ENCODE measurements around the gene RBM10. TPM values are rescaled to one million over a fixed set of nuclear protein-coding genes. Genes with fewer than 3 reads are reported as not detected.

RBM10 gene
- total RNA-seq, 1 donor from 2014 or later: 32.1 TPM

DNA sequence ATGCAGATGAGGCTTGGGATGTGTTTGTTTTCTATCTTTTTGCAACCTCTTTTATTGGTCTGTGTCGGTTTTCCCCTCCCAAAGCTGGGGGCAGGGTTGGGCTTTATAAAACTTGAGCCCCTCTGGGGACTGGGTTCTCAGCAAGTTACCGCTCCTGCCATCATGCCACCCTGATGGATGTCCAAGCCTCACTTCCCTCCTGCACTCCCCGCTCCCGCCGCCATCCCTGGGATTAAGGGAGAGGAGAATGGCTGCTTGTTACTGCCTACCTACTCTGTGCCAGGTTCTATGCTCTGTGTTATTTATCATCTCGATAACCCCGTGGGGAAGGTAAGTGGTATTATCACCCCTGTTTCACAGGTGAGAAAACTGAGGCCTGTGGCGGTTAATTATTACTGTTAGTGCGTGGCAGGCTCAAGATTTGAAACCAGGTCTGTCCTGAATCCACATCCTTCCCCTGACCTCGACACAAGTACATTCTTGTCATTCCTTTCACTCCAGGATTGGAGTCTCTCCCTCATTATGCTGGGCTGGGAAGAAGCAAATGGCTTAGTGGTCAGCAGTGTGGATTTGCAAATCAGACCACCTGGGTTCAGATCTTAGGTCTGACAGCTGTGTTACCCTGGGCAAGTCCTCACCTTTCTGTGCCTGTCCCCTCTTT lies 53.1 kb downstream of the RBM10 start:
- intact Hi-C loops (cut with DNase I): no loop called here
- no peaks in the 10 kb centered on the region for H3K9me3 ChIP-seq
- no peaks in the 10 kb centered on the region for H3K27me3 ChIP-seq (ENCODE audit: low read depth)
- H3K27ac ChIP-seq: no peak overlapping the region
- peaks cover 53% of the 10 kb centered on the region for H3K36me3 ChIP-seq
- TF ChIP-seq, protein P1, sequence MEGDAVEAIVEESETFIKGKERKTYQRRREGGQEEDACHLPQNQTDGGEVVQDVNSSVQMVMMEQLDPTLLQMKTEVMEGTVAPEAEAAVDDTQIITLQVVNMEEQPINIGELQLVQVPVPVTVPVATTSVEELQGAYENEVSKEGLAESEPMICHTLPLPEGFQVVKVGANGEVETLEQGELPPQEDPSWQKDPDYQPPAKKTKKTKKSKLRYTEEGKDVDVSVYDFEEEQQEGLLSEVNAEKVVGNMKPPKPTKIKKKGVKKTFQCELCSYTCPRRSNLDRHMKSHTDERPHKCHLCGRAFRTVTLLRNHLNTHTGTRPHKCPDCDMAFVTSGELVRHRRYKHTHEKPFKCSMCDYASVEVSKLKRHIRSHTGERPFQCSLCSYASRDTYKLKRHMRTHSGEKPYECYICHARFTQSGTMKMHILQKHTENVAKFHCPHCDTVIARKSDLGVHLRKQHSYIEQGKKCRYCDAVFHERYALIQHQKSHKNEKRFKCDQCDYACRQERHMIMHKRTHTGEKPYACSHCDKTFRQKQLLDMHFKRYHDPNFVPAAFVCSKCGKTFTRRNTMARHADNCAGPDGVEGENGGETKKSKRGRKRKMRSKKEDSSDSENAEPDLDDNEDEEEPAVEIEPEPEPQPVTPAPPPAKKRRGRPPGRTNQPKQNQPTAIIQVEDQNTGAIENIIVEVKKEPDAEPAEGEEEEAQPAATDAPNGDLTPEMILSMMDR (IDR thresholded peaks at IDR 0.05): no peak
- DNase-seq (no peak), ATAC-seq (no peak)
- peaks cover 30% of the 10 kb centered on the region for H3K4me1 ChIP-seq
- H3K4me3 ChIP-seq: no peak overlapping the region

DNA sequence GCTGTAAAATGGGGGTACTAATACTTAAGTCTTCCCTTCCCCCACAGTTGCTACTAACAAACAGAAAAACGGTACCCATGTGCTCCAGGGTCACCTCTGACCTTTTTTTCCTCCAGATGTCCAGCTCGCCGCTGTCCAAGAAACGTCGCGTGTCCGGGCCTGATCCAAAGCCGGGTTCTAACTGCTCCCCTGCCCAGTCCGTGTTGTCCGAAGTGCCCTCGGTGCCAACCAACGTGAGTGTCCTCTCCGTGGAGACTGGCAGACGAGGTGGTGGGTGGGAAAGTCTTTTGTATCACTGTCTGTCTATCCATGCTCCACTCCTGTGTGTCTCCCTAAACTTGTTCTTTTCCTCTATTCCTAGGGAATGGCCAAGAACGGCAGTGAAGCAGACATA lies 53.7 kb downstream of the RBM10 start:
- H3K9me3 ChIP-seq: no peaks in the 10 kb centered on the region
- no peak for ATAC-seq
- no peaks in the 10 kb centered on the region for H3K27me3 ChIP-seq (ENCODE audit: low read depth)
- DNase-seq: no peak
- no peak overlapping the region for H3K27ac ChIP-seq
- H3K4me1 ChIP-seq: peaks cover 28% of the 10 kb centered on the region
- H3K4me3 ChIP-seq: no peak overlapping the region
- TF ChIP-seq, protein P1 (IDR thresholded peaks at IDR 0.05): no peak
- intact Hi-C loops (cut with DNase I): no loop called here
- H3K36me3 ChIP-seq: peaks cover 58% of the 10 kb centered on the region

DNA sequence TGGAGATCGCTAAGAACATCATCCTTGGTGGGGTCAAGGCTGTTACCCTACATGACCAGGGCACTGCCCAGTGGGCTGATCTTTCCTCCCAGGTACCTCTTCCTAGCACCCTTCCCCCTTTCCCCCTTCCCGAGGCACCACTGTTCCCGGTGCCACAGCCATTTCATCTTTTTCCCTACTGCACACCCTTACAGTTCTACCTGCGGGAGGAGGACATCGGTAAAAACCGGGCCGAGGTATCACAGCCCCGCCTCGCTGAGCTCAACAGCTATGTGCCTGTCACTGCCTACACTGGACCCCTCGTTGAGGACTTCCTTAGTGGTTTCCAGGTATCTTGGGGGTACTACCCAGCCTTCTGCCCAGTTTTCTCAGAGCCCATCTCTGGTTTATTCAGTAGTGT lies 54.3 kb downstream of the RBM10 start:
- intact Hi-C loops (cut with DNase I): no loop called here
- Histone ChIP-seq H3K4me1 (peaks cover 28% of the 10 kb centered on the region), H3K27ac (no peak overlapping the region), H3K27me3 (ENCODE audit: low read depth) (no peaks in the 10 kb centered on the region), H3K9me3 (no peaks in the 10 kb centered on the region), H3K36me3 (peaks cover 64% of the 10 kb centered on the region), H3K4me3 (no peak overlapping the region)
- no peak for ATAC-seq
- DNase-seq: no peak
- TF ChIP-seq, protein P1 (IDR thresholded peaks at IDR 0.05): no peak

DNA sequence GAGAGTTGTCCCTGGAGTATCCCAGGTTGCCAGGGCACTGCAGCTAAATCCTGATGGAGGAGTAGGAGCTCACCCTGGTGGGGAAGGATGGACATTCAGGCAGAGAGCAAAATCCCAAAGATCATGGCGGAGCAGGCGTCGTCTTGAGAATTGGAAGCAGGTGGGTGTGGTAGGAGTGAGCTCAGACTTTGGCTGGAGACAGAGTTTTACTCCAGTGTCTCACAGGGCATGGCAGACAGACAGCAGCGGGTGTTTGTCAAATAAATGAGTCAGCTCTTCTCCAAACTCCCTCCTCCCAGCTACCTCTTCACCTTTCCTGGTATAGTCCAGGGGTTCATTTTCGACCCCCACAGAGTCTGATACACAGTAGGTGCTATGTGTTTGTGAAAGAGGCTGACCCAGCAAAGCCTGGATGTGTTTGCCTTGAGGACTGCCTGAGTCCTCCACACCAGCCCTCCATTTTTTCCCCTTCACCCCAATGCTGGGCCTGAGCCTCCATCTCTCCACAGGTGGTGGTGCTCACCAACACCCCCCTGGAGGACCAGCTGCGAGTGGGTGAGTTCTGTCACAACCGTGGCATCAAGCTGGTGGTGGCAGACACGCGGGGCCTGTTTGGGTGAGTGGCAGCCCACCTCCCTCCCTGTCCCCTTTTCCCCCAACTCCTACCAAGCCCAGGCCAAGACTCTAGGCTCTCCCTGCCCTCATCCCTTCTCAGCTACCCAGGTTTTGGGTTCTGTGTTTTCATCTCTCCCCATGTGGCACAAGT lies 55.5 kb downstream of the RBM10 start:
- Histone ChIP-seq H3K27me3 (ENCODE audit: low read depth) (no peaks in the 10 kb centered on the region), H3K4me3 (no peak overlapping the region), H3K4me1 (peaks cover 20% of the 10 kb centered on the region), H3K27ac (no peak overlapping the region), H3K9me3 (no peaks in the 10 kb centered on the region), H3K36me3 (peaks cover 76% of the 10 kb centered on the region)
- ATAC-seq (peak in 1 of 2 donors; percentile 32), DNase-seq (no peak)
- TF ChIP-seq, protein P1 (IDR thresholded peaks at IDR 0.05): no peak
- intact Hi-C loops (cut with DNase I): no loop called here

DNA sequence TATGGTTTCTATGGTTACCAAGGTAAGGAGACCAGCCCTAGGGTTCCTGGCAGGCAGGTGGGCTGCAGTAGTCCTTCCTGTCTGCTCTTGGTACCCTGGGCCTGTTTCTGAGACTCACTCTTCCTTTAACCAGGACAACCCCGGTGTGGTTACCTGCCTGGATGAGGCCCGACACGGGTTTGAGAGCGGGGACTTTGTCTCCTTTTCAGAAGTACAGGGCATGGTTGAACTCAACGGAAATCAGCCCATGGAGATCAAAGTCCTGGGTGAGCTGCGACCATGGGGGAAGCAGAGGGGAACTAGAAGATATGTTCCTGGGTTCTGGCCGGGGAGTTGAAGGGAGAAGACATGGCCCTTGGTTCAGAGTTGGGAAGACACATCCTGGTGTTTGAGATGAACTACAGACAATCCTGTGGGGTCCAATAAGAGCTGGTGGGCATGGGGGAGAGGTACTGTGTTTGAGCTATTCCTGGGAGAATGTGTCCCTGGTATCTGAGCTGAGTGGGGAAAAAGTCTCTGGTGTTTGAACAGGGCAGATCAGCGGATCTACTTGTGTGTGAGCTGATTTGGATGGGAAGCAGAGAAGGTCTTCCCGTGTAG lies 56.4 kb downstream of the RBM10 start:
- DNase-seq (no peak), ATAC-seq (no peak)
- TF ChIP-seq, protein P1 (IDR thresholded peaks at IDR 0.05): no peak
- Histone ChIP-seq H3K4me3 (no peak overlapping the region), H3K27me3 (ENCODE audit: low read depth) (no peaks in the 10 kb centered on the region), H3K9me3 (no peaks in the 10 kb centered on the region), H3K27ac (no peak overlapping the region), H3K4me1 (peaks cover 12% of the 10 kb centered on the region), H3K36me3 (peaks cover 85% of the 10 kb centered on the region)
- intact Hi-C loops (cut with DNase I): no loop called here
